OCI-LY3 (cell line): ENCODE data around the gene RNF11.

Experiments
- EZH2phosphoT487 ChIP-seq: fragments of 200-600 bp; shearing (Covaris generic); IDR thresholded peaks from 2 replicates; pipeline ENCODE4 v1.6.1; 2018; ENCODE audit warnings: antibody characterized with exemption, mixed run types, low read depth
- TF ChIP-seq, protein P1 (sequence below): fragments of 200-600, 300-600 bp; sonication (generic); IDR thresholded peaks from 2 replicates; pipeline ENCODE4 v1.5.1; 2014; ENCODE audit warnings: antibody characterized with exemption, low read length, low read depth

DNA sequence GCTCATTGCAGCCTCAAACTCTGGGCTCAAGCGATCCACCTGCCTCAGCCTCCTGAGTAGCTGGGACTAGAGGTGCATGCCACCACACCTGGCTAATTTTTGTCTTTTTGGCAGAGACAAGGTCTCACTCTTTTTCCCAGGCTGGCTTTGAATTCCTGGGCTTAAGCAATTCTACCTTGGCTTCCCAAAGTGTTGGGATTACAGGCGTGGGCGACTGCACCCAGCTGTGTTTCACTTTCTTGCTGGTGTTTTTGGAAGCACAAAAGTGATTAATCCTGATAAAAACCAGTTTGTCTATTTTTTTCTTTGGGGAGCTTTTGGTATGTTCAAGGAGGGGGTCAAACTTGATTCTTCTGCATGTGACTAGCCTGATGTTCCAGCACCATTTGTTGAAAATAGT, 19.3 kb downstream of the RNF11 start:
- TF ChIP-seq, protein P1, sequence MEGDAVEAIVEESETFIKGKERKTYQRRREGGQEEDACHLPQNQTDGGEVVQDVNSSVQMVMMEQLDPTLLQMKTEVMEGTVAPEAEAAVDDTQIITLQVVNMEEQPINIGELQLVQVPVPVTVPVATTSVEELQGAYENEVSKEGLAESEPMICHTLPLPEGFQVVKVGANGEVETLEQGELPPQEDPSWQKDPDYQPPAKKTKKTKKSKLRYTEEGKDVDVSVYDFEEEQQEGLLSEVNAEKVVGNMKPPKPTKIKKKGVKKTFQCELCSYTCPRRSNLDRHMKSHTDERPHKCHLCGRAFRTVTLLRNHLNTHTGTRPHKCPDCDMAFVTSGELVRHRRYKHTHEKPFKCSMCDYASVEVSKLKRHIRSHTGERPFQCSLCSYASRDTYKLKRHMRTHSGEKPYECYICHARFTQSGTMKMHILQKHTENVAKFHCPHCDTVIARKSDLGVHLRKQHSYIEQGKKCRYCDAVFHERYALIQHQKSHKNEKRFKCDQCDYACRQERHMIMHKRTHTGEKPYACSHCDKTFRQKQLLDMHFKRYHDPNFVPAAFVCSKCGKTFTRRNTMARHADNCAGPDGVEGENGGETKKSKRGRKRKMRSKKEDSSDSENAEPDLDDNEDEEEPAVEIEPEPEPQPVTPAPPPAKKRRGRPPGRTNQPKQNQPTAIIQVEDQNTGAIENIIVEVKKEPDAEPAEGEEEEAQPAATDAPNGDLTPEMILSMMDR, result no peak
- TF ChIP-seq EZH2phosphoT487, result no peak
